WI38 (cell line): ENCODE results near the gene MT2A.
A peak's percentile ranks its signal among the peaks of the same experiment; 100 is the strongest.

Experiments used
- H3K4me3 ChIP-seq: 2 replicates; pipeline ENCODE4 v1.5.1; 2011; ENCODE audit warnings: low read depth, mild to moderate bottlenecking, control low read depth, low read length
- CTCF ChIP-seq: IDR thresholded peaks from 2 replicates; pipeline ENCODE4 v1.5.1; 2012; ENCODE audit warnings: low read depth, mild to moderate bottlenecking, control low read depth, low read length

Gene MT2A

GRCh38 chr16:56623637-56624036, 15.3 kb downstream of the MT2A start:
- H3K4me3 ChIP-seq, result no peak overlapping the region
- no peak for TF ChIP-seq CTCF

DNA sequence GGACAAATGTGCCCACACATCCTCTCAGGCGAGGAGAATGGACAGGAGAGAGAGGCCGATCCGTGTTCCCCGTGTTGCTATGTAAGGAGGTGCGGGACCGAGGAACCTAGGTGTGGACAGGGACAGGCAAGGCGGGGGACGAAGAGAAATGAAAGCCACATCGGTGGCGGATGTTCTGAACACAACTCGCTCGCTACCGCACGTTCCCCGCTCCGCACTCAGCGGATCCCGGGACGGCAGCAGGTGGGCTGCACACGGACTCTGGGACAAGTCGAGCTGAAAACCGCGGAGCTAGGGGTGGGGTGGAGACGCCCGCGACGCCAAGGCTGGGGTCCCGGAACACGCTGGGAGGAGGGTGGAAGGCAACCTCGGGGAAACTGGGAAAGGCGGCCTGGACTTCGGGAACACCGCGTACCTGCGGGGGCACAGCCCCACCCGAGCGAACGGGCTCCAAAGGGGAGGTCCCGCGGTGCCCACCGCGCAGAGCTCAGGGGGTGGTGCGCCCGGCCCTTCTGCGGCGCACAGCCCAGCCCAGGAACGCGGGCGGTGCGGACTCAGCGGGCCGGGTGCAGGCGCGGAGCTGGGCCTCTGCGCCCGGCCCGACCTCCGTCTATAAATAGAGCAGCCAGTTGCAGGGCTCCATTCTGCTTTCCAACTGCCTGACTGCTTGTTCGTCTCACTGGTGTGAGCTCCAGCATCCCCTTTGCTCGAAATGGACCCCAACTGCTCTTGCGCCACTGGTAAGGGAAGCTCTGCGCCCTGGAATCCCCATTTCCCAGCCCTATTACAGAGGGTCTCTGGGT, 17.0 kb downstream of the MT2A start, which contains the start of gene MT1E:
Gene MT1E, plus strand, starts transcription at position 642 of the 803 bp plus-strand sequence. Its CDS starts 71 bp downstream, at position 713.
- H3K4me3 ChIP-seq, result peak within 1 kb of the TSS; percentile 57

DNA sequence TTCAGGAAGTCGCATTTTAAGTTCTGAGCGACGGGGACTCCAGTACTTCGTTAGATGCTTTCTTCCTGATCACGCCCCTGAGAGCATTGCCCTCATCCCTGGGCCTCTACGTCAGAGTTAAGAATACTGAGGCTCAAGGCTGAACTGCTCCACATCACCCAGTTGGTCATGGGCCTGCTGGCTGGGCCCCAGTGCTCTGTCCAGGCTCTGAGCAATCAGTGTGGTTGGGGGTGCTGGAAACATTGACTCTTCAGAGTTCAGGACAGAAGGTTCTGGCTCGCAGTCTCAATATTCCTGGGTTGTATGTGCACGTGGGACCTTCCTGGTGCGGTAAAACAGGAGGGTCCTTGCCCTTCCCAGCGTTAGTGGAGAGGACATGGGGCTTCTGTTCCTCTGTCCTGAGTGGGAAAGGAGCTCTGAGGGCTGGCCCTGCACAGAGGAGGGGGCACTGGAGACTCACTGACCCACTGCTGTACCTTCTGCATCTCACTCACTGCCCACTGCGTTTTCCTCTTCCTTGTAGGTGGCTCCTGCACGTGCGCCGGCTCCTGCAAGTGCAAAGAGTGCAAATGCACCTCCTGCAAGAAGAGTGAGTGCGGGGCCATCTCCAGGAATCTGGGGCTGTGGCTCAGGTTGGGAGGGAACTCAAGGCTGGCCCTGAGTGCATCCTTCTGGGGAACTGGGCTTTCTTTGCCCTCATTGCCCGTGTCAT, 17.7 kb downstream of the MT2A start:
- H3K4me3 ChIP-seq, result peak overlapping the region; percentile 57
- no peak for TF ChIP-seq CTCF

More for the DNA sequence above, 17.0 kb downstream of the MT2A start, which contains the start of gene MT1E:
- no peak for TF ChIP-seq CTCF

- peak overlapping the region; percentile 57 for H3K4me3 ChIP-seq
These were observed 18.3 kb downstream of the MT2A start for GRCh38 chr16:56626685-56627084.

DNA sequence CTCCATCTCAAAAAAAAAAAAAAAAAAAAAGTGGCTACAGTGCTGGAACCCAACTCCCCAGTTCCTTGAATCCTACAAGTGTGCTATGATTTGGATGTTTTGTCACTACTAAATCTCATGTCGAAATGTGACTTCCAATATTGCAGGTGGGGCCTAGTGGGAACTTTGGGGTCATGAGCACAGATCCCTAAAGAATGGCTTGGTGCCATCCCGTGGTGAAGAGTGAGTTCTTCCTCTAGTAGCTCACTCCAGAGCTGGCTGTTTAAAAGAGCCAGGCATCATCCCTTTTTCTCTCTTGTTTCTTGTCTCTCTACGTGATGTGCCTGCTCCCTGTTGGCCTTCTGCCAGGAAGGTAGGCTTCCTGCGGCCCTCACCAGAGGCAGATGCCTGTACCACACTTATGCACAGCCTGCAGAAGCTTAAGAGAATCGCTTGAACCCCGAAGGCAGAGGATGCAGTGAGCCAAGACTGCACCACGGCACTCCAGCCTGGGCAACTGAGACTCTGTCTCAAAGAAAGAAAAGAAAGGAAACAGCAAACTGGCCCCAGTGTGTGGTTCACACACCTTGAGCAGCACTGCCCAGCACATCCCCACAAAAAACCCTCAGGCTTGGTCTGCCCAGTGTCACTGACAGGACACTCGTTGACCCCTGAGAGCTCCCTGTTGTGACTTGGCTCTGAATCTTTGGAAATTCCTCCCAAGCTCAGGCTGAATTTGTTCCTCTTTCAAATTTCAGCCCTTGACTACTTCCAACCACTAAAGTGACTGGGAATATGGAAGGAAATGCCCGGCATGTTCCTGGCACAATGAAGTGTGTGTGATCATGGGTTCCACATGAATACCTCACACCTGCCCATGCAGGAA, 20.3 kb downstream of the MT2A start:
- no peak for TF ChIP-seq CTCF
- H3K4me3 ChIP-seq, result no peak overlapping the region

More at GRCh38 chr16:56626685-56627084, 18.3 kb downstream of the MT2A start:
- no peak for TF ChIP-seq CTCF

DNA sequence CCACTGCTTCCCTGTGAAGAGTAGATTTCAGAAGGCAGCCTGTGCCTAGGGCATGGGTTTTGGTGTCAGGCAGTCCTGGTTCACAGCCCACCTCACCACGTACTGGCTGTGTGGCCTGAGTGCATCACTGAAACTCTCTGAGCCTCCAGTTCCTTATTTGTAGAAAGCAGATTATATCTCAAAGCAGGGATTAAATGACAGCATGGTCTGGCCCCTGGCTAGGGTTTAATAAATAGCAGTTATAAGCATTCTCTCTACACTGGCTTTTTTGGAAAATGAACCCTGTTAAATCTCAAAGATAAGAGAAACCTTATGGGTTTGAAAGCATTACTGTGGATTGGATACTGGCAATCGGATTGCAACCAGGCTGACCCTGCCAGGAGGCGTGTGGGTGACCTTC, 21.1 kb downstream of the MT2A start:
- no peak overlapping the region for H3K4me3 ChIP-seq
- no peak for TF ChIP-seq CTCF
